ENCODE results near the gene UTP20.

UTP20 gene

GRCh38 chr12:101243616-101244015 is 36.3 kb upstream of the UTP20 start:
- Histone ChIP-seq H3K4me3 (no peak overlapping the region), H3K27ac (no peak overlapping the region)
- TF ChIP-seq CTCF (IDR thresholded peaks at IDR 0.05) = no peak
- DNase-seq (ENCODE audit: low spot score) = no peak

- no peak overlapping the region for H3K27ac ChIP-seq
- H3K4me3 ChIP-seq = no peak overlapping the region
- no peak for TF ChIP-seq CTCF (IDR thresholded peaks at IDR 0.05)
- DNase-seq (ENCODE audit: low spot score) = no peak
Measured at GRCh38 chr12:101256266-101256665, 23.6 kb upstream of the UTP20 start.

GRCh38 chr12:101257357-101257756 is 22.5 kb upstream of the UTP20 start:
- Histone ChIP-seq H3K4me3 (no peak overlapping the region), H3K27ac (no peak overlapping the region)
- DNase-seq (ENCODE audit: low spot score) = no peak
- no peak for TF ChIP-seq CTCF (IDR thresholded peaks at IDR 0.05)

- H3K27ac ChIP-seq = no peak overlapping the region
- no peak overlapping the region for H3K4me3 ChIP-seq
- DNase-seq (ENCODE audit: low spot score) = no peak
- TF ChIP-seq CTCF (IDR thresholded peaks at IDR 0.05) = no peak
Measured at GRCh38 chr12:101267111-101267510, 12.8 kb upstream of the UTP20 start.

- no peak overlapping the region for H3K27ac ChIP-seq
- no peak overlapping the region for H3K4me3 ChIP-seq
- no peak for TF ChIP-seq CTCF (IDR thresholded peaks at IDR 0.05)
- no peak for DNase-seq (ENCODE audit: low spot score)
Measured at GRCh38 chr12:101276433-101276832, 3.5 kb upstream of the UTP20 start.

- no peak for TF ChIP-seq CTCF (IDR thresholded peaks at IDR 0.05)
- H3K4me3 ChIP-seq = no peak overlapping the region
- H3K27ac ChIP-seq = no peak overlapping the region
- DNase-seq (ENCODE audit: low spot score) = no peak
Measured at GRCh38 chr12:101277443-101277842, 2.5 kb upstream of the UTP20 start.

- TF ChIP-seq CTCF (IDR thresholded peaks at IDR 0.05) = no peak
- Histone ChIP-seq H3K4me3 (no peak overlapping the region), H3K27ac (no peak overlapping the region)
- DNase-seq (ENCODE audit: low spot score) = no peak
Measured at GRCh38 chr12:101287357-101287756, 7.5 kb downstream of the UTP20 start.

Measured in coronary artery (tissue), 2 donors.